Ovary (tissue), 9 donors: ENCODE measurements around the gene TEDC2. TPM values are rescaled to one million over a fixed set of nuclear protein-coding genes. Genes with fewer than 3 reads are reported as not detected.

Experiments used
- DNase-seq, 5 donors: peaks; one replicate each; pipeline ENCODE4 v3.0.0-alpha.2; 2019 to 2020
- H3K27ac ChIP-seq, 2 donors: fragments of 200-600 bp; one replicate each; pipeline versions ENCODE4 v1.5.1 to v1.8.0; 2019 to 2022
- H3K27me3 ChIP-seq: fragments of 200-600 bp; one replicate; pipeline ENCODE4 v1.8.0; 2022
- H3K36me3 ChIP-seq: fragments of 200-600 bp; sonication (generic); one replicate; pipeline ENCODE4 v1.5.1; 2019
- H3K4me1 ChIP-seq: one replicate; pipeline ENCODE4 v1.8.1; 2013; ENCODE audit warnings: mild to moderate bottlenecking, moderate library complexity; ENCODE audit not compliant: insufficient read depth
- H3K4me3 ChIP-seq: fragments of 200-600 bp; sonication (generic); one replicate; pipeline ENCODE4 v1.5.1; 2017
- H3K9me3 ChIP-seq, 2 donors: fragments of 200-600 bp in 1 of 2; sonication (generic) in 1 of 2; one replicate each; pipeline versions ENCODE4 v1.5.1 to v1.8.1; 2013 to 2019; ENCODE audit warnings: mild to moderate bottlenecking in 1 of 2, moderate library complexity in 1 of 2
- CTCF ChIP-seq, 3 donors: fragments of 450-650 bp in 2 of 3; fragments of 200-600 bp in 1 of 3; IDR thresholded peaks; one replicate each; pipeline versions ENCODE4 v1.5.1 to v1.8.0; 2016 to 2022; ENCODE audit warnings: antibody characterized with exemption in 3 of 3, mild to moderate bottlenecking in 1 of 3
- EP300 ChIP-seq: sonication (generic); formaldehyde crosslinking; IDR thresholded peaks from one replicate; pipeline ENCODE4 v1.6.1; 2017; ENCODE audit warnings: antibody characterized with exemption
- POLR2A ChIP-seq: fragments of 450-650 bp; IDR thresholded peaks from one replicate; pipeline ENCODE4 v1.6.1; 2017; ENCODE audit warnings: antibody characterized with exemption, mild to moderate bottlenecking, moderate library complexity
- WGBS, 3 donors: extraction: QIAGEN DNeasy Blood & Tissue Kit in 1 of 3; methylation state at CpG; one replicate each; pipeline versions ENCODE4 v1.1.5 to v1.1.7; 2013 to 2017; 5-methylcytosine and 5-hydroxymethylcytosine counted together
- intact Hi-C, 4 donors: fragments of 100-400 bp; cut with DNase I; formaldehyde crosslinking; loops; one replicate each; pipeline versions ENCODE4 v1.11.0 to v1.15.1; 2022 to 2023
- polyA plus RNA-seq, 2 donors: library from polyadenylated mRNA; stranded (reverse); fragments of 200-250 nt in 1 of 2; fragments of 350-450 nt in 1 of 2; fragmentation: Illumina TruSeq in 1 of 2; extraction: RNeasy Lipid Tissue Mini Kit (QIAGEN cat#74804) in 1 of 2; gene quantifications; one replicate each; pipeline ENCODE4 v1.2.3, GENCODE V29; 2013 to 2014
- total RNA-seq, 7 donors: library from RNA; depleted of rRNA in 2 of 7; stranded (reverse); fragments of >200 nt in 2 of 7; fragmentation: NEBNext Ultra II Directional in 3 of 7; extraction: Animal tissue kit (Norgen Biotek cat#: 25700) in 3 of 7; gene quantifications; one replicate each; pipeline versions ENCODE4 v1.1.0 to v1.2.4, GENCODE V29; 2016 to 2023
- donor health status: DM: no; HTN: no; CAD: no; lungs with moderate emphysema.
- donor health status: DM: no; HTN: no; CAD: no.
- donor health status: Bipolar disorder and iron deficiency.
- donor health status: DM: yes; HTN: yes; CAD: no.
- donor health status: DM: no; HTN: no; CAD: no.
- donor health status: DM: yes; HTN: yes; CAD: no.

Gene TEDC2
- total and polyA plus RNA-seq, 9 donors = 0.38 to 2.0 (median 1.3) TPM; not detected in 3

- TF ChIP-seq EP300 (no peak), CTCF (IDR thresholded peaks at IDR 0.05) (no peak)
- 82 to 86% (median 84%) methylated on average over 15 to 18 of the region's 18 CpGs for WGBS, 3 donors
- Histone ChIP-seq H3K27me3 (no peaks in the 10 kb centered on the region), H3K4me1 (no peaks in the 10 kb centered on the region), H3K9me3 (no peaks in the 10 kb centered on the region), H3K4me3 (no peak overlapping the region), H3K27ac (no peak overlapping the region), H3K36me3 (no peaks in the 10 kb centered on the region)
- peak in 1 of 5 donors; percentile 34 for DNase-seq
- intact Hi-C loops = loop anchor here in 2 of 4 donors (10.0 kb wide), 2 partner anchors 74 to 84 kb away; partner anchors contain the start of gene CCNF (in 1 of the 2)
These were observed 49.0 kb downstream of the TEDC2 start for GRCh38 chr16:2508722-2509400.

GRCh38 chr16:2511128-2511800 is 51.4 kb downstream of the TEDC2 start:
- DNase-seq = peak; percentile 80 to 91 (median 87)
- WGBS, 3 donors = 26 to 29% (median 27%) methylated on average over 24 of the region's 24 CpGs

GRCh38 chr16:2511996-2512734 is 52.3 kb downstream of the TEDC2 start:
- Histone ChIP-seq H3K27me3 (no peaks in the 10 kb centered on the region), H3K4me3 (no peak overlapping the region), H3K27ac (no peak overlapping the region), H3K9me3 (no peaks in the 10 kb centered on the region), H3K4me1 (peaks cover 17% of the 10 kb centered on the region), H3K36me3 (no peaks in the 10 kb centered on the region)
- intact Hi-C loops = no loop called here
- TF ChIP-seq CTCF (IDR thresholded peaks at IDR 0.05) (no peak), EP300 (no peak), POLR2A (no peak)
- DNase-seq = peak in 2 of 5 donors; percentile 20 to 34
- 85 to 91% (median 90%) methylated on average over 17 of the region's 17 CpGs for WGBS, 3 donors

More at GRCh38 chr16:2511128-2511800, 51.4 kb downstream of the TEDC2 start:
- Histone ChIP-seq H3K4me3 (no peak overlapping the region), H3K36me3 (no peaks in the 10 kb centered on the region), H3K27me3 (no peaks in the 10 kb centered on the region), H3K9me3 (no peaks in the 10 kb centered on the region), H3K27ac (no peak overlapping the region), H3K4me1 (peaks cover 9% of the 10 kb centered on the region)
- intact Hi-C loops = no loop called here
- TF ChIP-seq CTCF (IDR thresholded peaks at IDR 0.05) = no peak
- no peak for TF ChIP-seq POLR2A
- no peak for TF ChIP-seq EP300

- TF ChIP-seq CTCF (IDR thresholded peaks at IDR 0.05) = no peak
- no peak for TF ChIP-seq EP300
- no peak for TF ChIP-seq POLR2A
- peak overlapping the region; percentile 92 for H3K4me3 ChIP-seq
- DNase-seq = peak in 3 of 5 donors; percentile 50 to 62 (median 57)
- peak overlapping the region; percentile 94 to 96 for H3K27ac ChIP-seq
- H3K4me1 ChIP-seq = peaks cover 18% of the 10 kb centered on the region
- 27 to 38% (median 31%) methylated on average over 15 of the region's 15 CpGs for WGBS, 3 donors
- no peaks in the 10 kb centered on the region for H3K36me3 ChIP-seq
- no peaks in the 10 kb centered on the region for H3K9me3 ChIP-seq
- no peaks in the 10 kb centered on the region for H3K27me3 ChIP-seq
- intact Hi-C loops = no loop called here
These were observed 53.0 kb downstream of the TEDC2 start for GRCh38 chr16:2512735-2513404.
